Astrocyte of the spinal cord (primary cell): ENCODE measurements around the gene MMP3.

Experiments used
- DNase-seq: peaks from one replicate; pipeline ENCODE4 v3.0.0; 2011; ENCODE audit warnings: low read depth, low spot score
- H3K4me3 ChIP-seq: 2 replicates; pipeline ENCODE4 v1.5.1; 2011; ENCODE audit warnings: low read depth, mild to moderate bottlenecking, low read length, moderate library complexity
- in situ Hi-C: cut with HindIII; loops from 2 replicates; pipeline ENCODE4 v1.10.0; 2017; ENCODE audit warnings: low sequenced_read_pairs
- TF ChIP-seq, protein P1 (sequence below): IDR thresholded peaks from 2 replicates; pipeline ENCODE4 v1.5.1; 2012; ENCODE audit warnings: low read depth, mild to moderate bottlenecking, low read length, inconsistent platforms

Gene MMP3

DNA sequence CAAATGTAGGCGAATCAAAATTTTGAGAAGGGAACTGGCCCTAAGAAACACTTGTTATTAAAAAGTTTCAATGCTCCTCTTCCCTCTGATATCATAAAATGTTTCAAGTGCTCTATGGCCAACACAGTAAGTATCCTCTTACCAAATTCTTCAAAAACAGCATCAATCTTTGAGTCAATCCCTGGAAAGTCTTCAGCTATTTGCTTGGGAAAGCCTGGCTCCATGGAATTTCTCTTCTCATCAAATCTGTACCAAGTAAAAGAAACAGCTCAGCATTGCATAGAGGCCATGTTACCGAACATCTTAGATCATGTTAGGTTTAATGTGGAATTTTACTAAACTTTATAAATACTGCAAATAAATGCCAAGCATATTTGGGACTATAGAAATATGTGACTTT is 6.3 kb downstream of the MMP3 start:
- in situ Hi-C loops, result no loop called here
- DNase-seq, result no peak
- TF ChIP-seq, protein P1, sequence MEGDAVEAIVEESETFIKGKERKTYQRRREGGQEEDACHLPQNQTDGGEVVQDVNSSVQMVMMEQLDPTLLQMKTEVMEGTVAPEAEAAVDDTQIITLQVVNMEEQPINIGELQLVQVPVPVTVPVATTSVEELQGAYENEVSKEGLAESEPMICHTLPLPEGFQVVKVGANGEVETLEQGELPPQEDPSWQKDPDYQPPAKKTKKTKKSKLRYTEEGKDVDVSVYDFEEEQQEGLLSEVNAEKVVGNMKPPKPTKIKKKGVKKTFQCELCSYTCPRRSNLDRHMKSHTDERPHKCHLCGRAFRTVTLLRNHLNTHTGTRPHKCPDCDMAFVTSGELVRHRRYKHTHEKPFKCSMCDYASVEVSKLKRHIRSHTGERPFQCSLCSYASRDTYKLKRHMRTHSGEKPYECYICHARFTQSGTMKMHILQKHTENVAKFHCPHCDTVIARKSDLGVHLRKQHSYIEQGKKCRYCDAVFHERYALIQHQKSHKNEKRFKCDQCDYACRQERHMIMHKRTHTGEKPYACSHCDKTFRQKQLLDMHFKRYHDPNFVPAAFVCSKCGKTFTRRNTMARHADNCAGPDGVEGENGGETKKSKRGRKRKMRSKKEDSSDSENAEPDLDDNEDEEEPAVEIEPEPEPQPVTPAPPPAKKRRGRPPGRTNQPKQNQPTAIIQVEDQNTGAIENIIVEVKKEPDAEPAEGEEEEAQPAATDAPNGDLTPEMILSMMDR, result no peak
- H3K4me3 ChIP-seq, result no peak overlapping the region

DNA sequence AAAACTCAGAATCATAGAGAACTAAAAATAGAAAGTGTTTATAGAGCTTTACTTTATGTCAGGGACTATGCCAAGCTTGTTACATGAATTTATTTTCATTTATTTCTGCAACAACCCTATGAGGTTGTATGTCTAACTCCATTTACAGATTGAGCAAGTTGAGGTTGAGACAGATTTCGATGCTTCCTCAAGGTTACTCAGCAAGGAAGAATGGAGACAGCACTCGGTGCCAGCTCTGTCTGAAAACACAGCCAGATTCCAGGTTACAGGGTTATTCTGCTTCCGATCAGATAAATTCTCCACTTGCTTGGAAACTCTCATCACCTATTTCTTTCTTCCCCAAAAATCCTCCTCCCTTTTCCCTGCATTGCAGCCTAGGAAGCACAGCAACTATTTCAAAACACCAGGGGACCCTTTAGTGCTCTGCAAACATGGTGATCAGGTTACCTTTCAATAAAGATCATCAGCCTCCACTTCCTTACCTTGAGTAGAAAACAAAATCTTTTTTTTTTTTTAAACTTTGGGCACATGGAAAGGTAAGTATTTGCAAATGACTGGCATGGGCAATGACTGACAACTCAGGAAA is 7.0 kb downstream of the MMP3 start:
- in situ Hi-C loops, result no loop called here
- peak; percentile 63 for DNase-seq
- no peak overlapping the region for H3K4me3 ChIP-seq
- TF ChIP-seq, protein P1, result no peak

DNA sequence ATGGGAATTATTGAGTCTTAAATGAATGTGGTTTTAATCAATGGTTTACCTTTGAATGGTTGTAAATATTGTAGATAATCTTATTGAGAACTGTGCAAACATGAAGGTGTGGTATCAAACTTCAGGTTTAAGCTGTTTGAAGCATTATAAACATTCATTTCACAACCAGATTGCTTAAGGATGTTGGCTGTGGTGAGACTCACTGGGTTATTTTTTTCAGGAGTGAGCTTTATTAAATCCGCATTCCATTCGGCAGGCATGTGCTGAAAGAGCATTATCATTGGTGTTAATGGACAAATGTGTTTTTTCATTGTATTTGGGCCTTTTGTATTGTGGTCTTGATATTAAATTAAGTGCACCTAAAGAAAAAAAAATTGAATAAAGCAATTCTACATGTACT is 9.7 kb downstream of the MMP3 start:
- DNase-seq, result no peak
- TF ChIP-seq, protein P1, result no peak
- in situ Hi-C loops, result no loop called here
- no peak overlapping the region for H3K4me3 ChIP-seq

DNA sequence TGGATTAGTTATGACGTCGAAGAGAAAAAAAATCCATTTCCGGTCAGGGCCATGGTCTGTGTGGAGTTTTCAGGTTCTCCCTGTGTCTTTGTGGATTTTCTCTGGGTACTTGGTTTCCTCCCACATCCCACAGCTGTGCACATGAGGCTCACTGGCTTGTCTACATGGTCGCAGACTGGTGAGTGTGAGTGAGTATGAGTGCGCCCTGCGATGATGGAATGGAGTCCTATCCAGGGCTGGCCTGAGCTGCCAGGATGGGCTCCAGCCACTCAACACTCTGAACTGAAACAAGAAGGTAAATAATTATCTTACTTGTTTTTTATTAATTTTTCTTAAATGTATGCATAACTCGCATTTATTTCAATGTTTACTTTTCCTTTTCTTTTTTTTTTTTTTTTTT is 10.8 kb downstream of the MMP3 start:
- in situ Hi-C loops, result no loop called here
- TF ChIP-seq, protein P1, result no peak
- no peak for DNase-seq
- no peak overlapping the region for H3K4me3 ChIP-seq

DNA sequence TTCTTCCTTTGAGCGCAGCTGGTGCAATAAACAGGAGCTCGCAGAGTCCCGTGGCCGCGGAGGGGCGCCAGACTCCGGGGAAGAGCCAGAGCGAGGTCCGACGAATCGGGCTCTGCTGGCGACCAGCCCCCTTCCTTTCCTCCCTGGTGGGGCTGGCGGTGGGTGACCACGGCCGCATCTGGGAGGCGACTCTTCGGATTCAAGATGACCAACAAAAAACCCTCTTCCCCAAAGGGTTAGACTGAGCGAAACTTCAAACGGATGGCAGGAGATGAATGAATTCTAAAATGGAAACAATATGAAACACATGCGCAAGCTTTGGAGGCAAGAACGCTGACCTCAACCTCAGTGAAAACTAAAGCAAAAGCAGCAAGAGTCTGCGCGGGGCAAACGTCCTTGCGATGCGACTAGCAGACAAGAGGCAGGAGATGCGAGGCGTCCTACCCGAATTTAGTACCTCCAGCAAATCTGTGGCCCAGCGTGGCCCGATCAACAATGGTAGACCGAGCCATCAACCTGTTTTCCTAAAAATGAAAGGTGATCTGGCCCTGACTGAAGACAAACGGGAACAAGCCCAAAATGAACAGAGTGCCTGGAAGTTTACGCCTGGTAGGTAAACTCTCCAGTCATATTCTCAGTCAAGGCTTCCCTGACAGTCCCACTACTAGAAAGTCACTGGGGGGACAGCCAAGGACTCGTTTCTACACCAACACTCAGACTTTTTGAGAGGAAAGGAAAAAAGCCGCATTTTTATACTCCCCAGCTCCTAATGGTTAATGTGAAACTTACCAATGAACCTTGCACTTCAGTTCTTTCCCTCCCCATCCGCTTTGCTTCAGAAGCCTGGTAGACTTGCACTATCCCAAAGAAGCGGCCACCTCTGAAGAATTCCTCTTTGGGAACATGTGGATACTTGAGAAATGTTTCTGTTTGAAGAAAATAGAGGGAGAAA is 11.6 kb downstream of the MMP3 start:
- peak; percentile 59 for DNase-seq
- TF ChIP-seq, protein P1, result peak; percentile 77
- in situ Hi-C loops, result no loop called here
- peak overlapping the region; percentile 24 for H3K4me3 ChIP-seq

DNA sequence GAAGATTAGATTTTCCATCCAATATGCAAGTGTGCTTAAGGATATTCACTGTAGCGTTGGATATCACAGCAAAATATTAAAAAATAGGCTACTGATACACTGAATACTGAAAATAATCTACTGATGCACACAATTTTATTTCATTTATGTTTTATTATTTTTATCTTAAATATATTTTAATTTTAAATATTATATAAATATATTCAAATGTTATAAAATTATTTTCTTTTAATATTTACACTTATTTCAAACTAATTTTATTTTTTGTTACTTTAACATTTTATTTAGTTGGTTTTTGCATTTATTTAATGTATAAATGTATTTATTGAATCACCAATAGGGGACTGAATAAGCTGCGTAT is 12.3 kb downstream of the MMP3 start:
- TF ChIP-seq, protein P1, result no peak
- DNase-seq, result no peak
- in situ Hi-C loops, result no loop called here
- H3K4me3 ChIP-seq, result no peak overlapping the region
